DND-41 (cell line): ENCODE measurements around the gene PSEN1.

Experiments
- ATAC-seq: fragments of 200-7000 bp; cut with Tn5 transposase; 3 replicates; pipeline ENCODE4 v1.9.1; 2021; ENCODE audit warnings: low read depth; ENCODE audit not compliant: insufficient read depth
- DNase-seq: peaks from one replicate; pipeline ENCODE4 v3.0.0-alpha.2; 2020
- H2AFZ ChIP-seq: 2 replicates; pipeline ENCODE4 v1.6.0; 2012; ENCODE audit warnings: low read depth, low read length
- H3K27ac ChIP-seq: 2 replicates; pipeline ENCODE4 v1.5.1; 2012; ENCODE audit warnings: low read length, inconsistent platforms
- H3K27me3 ChIP-seq: fragments of 200-600 bp; sonication (generic); 2 replicates; pipeline ENCODE4 v1.6.0; 2012; ENCODE audit warnings: low read length, mild to moderate bottlenecking, inconsistent platforms; ENCODE audit not compliant: insufficient read depth, poor library complexity
- H3K36me3 ChIP-seq: 2 replicates; pipeline ENCODE4 v1.5.1; 2012; ENCODE audit warnings: low read length, inconsistent platforms; ENCODE audit not compliant: insufficient read depth
- H3K4me1 ChIP-seq: 2 replicates; pipeline ENCODE4 v1.5.1; 2012; ENCODE audit warnings: mild to moderate bottlenecking, low read length; ENCODE audit not compliant: insufficient read depth
- H3K4me2 ChIP-seq: 2 replicates; pipeline ENCODE4 v1.6.0; 2012; ENCODE audit warnings: mild to moderate bottlenecking, moderate library complexity, low read length, inconsistent platforms; ENCODE audit not compliant: insufficient read depth
- H3K4me3 ChIP-seq, 2 experiments: fragments of 200-600 bp in 1 of 2; shearing (Covaris generic) in 1 of 2; 2 replicates each; pipeline ENCODE4 v1.5.1; 2012 to 2016; ENCODE audit warnings: inconsistent platforms in 2 of 2, low read length in 2 of 2, mild to moderate bottlenecking in 2 of 2, low read depth in 1 of 2, moderate library complexity in 1 of 2
- H3K79me2 ChIP-seq: 2 replicates; pipeline ENCODE4 v1.6.0; 2012; ENCODE audit warnings: low read length, inconsistent platforms; ENCODE audit not compliant: insufficient read depth
- H3K9ac ChIP-seq: 2 replicates; pipeline ENCODE4 v1.6.0; 2012; ENCODE audit warnings: low read depth, mild to moderate bottlenecking, inconsistent platforms, low read length, moderate library complexity
- H3K9me3 ChIP-seq: 2 replicates; pipeline ENCODE4 v1.5.1; 2012; ENCODE audit warnings: low read length, moderate library complexity, mild to moderate bottlenecking, inconsistent platforms; ENCODE audit not compliant: insufficient read depth, severe bottlenecking
- H4K20me1 ChIP-seq: 2 replicates; pipeline ENCODE4 v1.6.0; 2012; ENCODE audit warnings: low read length; ENCODE audit not compliant: insufficient read depth
- EZH2 ChIP-seq: IDR thresholded peaks from 3 replicates; pipeline ENCODE4 v1.6.1; 2012; ENCODE audit warnings: borderline replicate concordance, low read depth, mild to moderate bottlenecking, moderate library complexity, low read length, inconsistent platforms; ENCODE audit not compliant: severe bottlenecking
- TF ChIP-seq, protein P1 (sequence below): IDR thresholded peaks from 2 replicates; pipeline ENCODE4 v1.5.1; 2012; ENCODE audit warnings: borderline replicate concordance, low read length, moderate library complexity, mild to moderate bottlenecking; ENCODE audit not compliant: poor library complexity, severe bottlenecking; ENCODE audit errors: extremely low read depth

Gene PSEN1

DNA sequence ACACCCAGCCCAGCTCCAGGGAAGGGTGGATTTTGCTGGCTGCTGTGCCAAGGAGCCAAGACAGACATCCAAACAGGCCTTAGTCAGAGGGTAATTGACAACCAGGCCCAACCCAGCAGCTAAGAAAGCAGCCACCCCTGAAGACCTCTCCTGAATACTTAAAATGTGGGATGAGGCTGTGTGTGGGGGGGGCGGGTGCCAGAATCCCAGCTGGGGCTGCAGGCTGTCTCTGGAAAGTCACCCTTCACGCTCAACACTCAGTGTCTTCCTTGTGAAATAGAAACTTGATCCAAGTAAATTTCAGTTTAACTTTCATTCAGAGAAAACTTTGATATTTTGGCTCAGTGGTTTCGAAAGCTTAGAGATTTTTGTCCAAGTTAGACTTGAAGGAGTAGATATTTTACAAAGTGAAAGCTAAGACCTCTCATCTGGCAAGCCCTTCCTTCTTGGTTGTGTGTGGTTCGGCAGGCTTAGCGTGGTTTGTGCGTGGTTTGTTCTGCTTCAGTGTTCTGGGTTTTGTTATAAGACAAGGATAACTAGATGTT, 106.1 kb downstream of the PSEN1 start:
- Histone ChIP-seq H3K9me3 (no peaks in the 10 kb centered on the region), H2AFZ (peak overlapping the region; percentile 30; the same call in 1 of the 2 replicates), H3K27ac (no peak overlapping the region), H3K4me3 (no peak overlapping the region), H4K20me1 (no peaks in the 10 kb centered on the region), H3K4me1 (peaks cover 41% of the 10 kb centered on the region), H3K27me3 (no peaks in the 10 kb centered on the region), H3K9ac (no peak overlapping the region; the same call in 1 of the 2 replicates), H3K79me2 (no peaks in the 10 kb centered on the region), H3K4me2 (peak overlapping the region; percentile 47), H3K36me3 (no peaks in the 10 kb centered on the region)
- DNase-seq (peak; percentile 39), ATAC-seq (peak; percentile 47)
- TF ChIP-seq EZH2: no peak
- TF ChIP-seq, protein P1, sequence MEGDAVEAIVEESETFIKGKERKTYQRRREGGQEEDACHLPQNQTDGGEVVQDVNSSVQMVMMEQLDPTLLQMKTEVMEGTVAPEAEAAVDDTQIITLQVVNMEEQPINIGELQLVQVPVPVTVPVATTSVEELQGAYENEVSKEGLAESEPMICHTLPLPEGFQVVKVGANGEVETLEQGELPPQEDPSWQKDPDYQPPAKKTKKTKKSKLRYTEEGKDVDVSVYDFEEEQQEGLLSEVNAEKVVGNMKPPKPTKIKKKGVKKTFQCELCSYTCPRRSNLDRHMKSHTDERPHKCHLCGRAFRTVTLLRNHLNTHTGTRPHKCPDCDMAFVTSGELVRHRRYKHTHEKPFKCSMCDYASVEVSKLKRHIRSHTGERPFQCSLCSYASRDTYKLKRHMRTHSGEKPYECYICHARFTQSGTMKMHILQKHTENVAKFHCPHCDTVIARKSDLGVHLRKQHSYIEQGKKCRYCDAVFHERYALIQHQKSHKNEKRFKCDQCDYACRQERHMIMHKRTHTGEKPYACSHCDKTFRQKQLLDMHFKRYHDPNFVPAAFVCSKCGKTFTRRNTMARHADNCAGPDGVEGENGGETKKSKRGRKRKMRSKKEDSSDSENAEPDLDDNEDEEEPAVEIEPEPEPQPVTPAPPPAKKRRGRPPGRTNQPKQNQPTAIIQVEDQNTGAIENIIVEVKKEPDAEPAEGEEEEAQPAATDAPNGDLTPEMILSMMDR: no peak

DNA sequence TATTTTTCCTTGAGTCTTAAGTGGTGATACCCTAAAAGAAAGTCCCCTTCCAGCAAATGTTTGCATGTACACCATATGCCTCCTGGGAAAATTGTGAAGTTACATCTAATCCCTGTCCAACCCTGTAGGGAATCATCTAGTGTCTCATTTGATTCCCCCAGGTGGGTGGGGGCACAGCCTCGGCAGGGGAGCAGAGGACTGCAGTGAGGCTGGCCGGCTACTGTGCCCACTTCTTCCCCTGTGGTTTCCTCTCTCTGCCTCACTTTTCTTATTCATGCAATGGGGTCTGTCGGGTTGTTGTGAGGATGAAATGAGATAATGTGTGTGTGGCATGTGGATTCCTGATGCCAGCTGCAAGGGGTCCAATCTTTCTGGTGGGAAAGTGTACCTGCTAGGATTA, 107.0 kb downstream of the PSEN1 start:
- Histone ChIP-seq H3K9me3 (no peaks in the 10 kb centered on the region), H3K36me3 (no peaks in the 10 kb centered on the region), H3K4me1 (peaks cover 41% of the 10 kb centered on the region), H3K4me3 (no peak overlapping the region), H3K27ac (no peak overlapping the region), H3K27me3 (no peaks in the 10 kb centered on the region), H3K79me2 (no peaks in the 10 kb centered on the region), H4K20me1 (no peaks in the 10 kb centered on the region), H3K4me2 (no peak overlapping the region), H2AFZ (no peak overlapping the region), H3K9ac (no peak overlapping the region)
- no peak for TF ChIP-seq EZH2
- TF ChIP-seq, protein P1: no peak
- ATAC-seq: no peak
- DNase-seq: no peak

DNA sequence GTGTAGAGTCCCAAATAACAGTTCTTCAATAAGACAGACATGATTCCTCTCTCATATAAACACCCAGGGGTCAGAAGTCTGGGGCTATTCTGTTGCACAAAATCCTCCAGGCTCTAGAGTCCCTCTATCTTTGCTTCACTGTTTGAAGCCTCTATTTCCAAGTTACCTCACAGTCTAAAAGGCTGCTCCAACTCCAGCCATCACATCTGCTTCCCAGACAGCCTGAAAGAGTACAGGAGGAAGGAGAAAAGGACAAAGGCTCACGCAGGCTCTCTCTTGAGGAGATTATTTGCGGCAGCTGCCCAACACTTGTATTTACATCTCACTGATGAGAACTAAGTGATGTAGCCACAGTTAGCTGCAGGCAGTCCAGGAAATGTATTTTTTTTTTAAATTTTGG, 107.4 kb downstream of the PSEN1 start:
- H3K4me2 ChIP-seq: no peak overlapping the region
- H2AFZ ChIP-seq: no peak overlapping the region
- no peak for DNase-seq
- no peak for ATAC-seq
- peaks cover 41% of the 10 kb centered on the region for H3K4me1 ChIP-seq
- TF ChIP-seq, protein P1: no peak
- TF ChIP-seq EZH2: no peak
- no peak overlapping the region for H3K4me3 ChIP-seq
- H3K36me3 ChIP-seq: no peaks in the 10 kb centered on the region
- no peak overlapping the region for H3K27ac ChIP-seq
- no peaks in the 10 kb centered on the region for H4K20me1 ChIP-seq
- H3K27me3 ChIP-seq: no peaks in the 10 kb centered on the region
- H3K9ac ChIP-seq: no peak overlapping the region
- no peaks in the 10 kb centered on the region for H3K9me3 ChIP-seq
- no peaks in the 10 kb centered on the region for H3K79me2 ChIP-seq
